Measurements from ENCODE around the gene KCNQ1.

DNA sequence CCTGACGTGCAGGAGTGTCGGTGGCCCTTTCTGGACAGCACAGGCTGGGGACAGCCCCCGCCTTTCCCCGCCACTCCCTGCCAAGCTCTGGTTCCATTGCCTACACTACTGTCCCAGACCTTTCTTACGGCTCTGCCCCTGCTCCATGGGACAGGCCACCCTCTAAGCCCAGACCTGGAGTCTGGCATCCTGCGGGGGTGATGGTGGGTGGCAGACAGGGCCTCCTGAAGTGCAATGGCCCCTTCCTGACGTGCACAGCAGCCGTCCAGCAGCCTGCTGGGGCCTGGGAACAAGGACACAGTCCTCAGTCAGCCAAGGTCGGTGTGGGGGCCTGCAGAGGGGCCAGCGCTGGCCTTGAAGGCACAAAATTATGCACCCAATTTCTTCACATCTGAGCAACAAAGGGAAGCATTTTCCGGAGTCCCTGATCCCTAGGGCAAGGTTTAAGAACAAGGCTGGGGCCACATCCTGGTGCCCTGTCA lies 334.7 kb downstream of the KCNQ1 start:
- TF ChIP-seq, protein P1, sequence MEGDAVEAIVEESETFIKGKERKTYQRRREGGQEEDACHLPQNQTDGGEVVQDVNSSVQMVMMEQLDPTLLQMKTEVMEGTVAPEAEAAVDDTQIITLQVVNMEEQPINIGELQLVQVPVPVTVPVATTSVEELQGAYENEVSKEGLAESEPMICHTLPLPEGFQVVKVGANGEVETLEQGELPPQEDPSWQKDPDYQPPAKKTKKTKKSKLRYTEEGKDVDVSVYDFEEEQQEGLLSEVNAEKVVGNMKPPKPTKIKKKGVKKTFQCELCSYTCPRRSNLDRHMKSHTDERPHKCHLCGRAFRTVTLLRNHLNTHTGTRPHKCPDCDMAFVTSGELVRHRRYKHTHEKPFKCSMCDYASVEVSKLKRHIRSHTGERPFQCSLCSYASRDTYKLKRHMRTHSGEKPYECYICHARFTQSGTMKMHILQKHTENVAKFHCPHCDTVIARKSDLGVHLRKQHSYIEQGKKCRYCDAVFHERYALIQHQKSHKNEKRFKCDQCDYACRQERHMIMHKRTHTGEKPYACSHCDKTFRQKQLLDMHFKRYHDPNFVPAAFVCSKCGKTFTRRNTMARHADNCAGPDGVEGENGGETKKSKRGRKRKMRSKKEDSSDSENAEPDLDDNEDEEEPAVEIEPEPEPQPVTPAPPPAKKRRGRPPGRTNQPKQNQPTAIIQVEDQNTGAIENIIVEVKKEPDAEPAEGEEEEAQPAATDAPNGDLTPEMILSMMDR (IDR thresholded peaks at IDR 0.05): no peak
- TF ChIP-seq POLR2AphosphoS5 (IDR thresholded peaks at IDR 0.05): no peak
